ENCODE measurements around the gene TRIM74.
"Not testable (repeated sequence)": the region's sequence is repeated elsewhere in the genome, so short reads cannot be mapped to it uniquely, and the experiment has no call there.

- not testable (repeated sequence) for TF ChIP-seq EZH2 (IDR thresholded peaks at IDR 0.05; ENCODE audit: borderline replicate concordance, low read depth, low read length, severe bottlenecking); CTCF (IDR thresholded peaks at IDR 0.05; ENCODE audit: extremely low read depth in 1 of 2, insufficient read depth in 1 of 2, low read depth in 1 of 2, low read length in 2 of 2); POLR2A (IDR thresholded peaks at IDR 0.05; ENCODE audit: low read depth, low read length); POLR2AphosphoS5 (IDR thresholded peaks at IDR 0.05; ENCODE audit: insufficient read depth, low read depth, low read length); JUN (IDR thresholded peaks at IDR 0.05; ENCODE audit: borderline replicate concordance, insufficient read depth, insufficient read length, low read depth); GATA2 (IDR thresholded peaks at IDR 0.05; ENCODE audit: insufficient read depth, insufficient read length, low read depth, low read length); MYC (IDR thresholded peaks at IDR 0.05; ENCODE audit: low read depth, low read length)
- TF ChIP-seq, protein P1, sequence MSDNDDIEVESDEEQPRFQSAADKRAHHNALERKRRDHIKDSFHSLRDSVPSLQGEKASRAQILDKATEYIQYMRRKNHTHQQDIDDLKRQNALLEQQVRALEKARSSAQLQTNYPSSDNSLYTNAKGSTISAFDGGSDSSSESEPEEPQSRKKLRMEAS (IDR thresholded peaks at IDR 0.05; ENCODE audit: insufficient read depth, insufficient read length): not testable (repeated sequence)
Observed at GRCh38 chr7:72976434-72976833, 7.2 kb upstream of the TRIM74 start.
